WERI-Rb-1 (cell line): ENCODE results near the gene PARM1.

Source experiments
- DNase-seq: peaks from one replicate; pipeline ENCODE4 v3.0.0-alpha.2; 2020
- H3K27ac ChIP-seq: fragments of 250-450 bp; sonication (Bioruptor Pico); 2 replicates; pipeline ENCODE4 v1.5.1; 2020; ENCODE audit warnings: mild to moderate bottlenecking, moderate library complexity
- H3K27me3 ChIP-seq: fragments of 250-450 bp; sonication (Bioruptor Pico); 2 replicates; pipeline ENCODE4 v1.5.1; 2021; ENCODE audit warnings: mild to moderate bottlenecking, low read depth, moderate library complexity; ENCODE audit not compliant: insufficient read depth, severe bottlenecking
- H3K36me3 ChIP-seq: fragments of 250-450 bp; sonication (Bioruptor Pico); 2 replicates; pipeline ENCODE4 v1.5.1; 2020; ENCODE audit warnings: mild to moderate bottlenecking, moderate library complexity
- H3K4me3 ChIP-seq: 2 replicates; pipeline ENCODE4 v1.5.1; 2011; ENCODE audit warnings: low read depth, mild to moderate bottlenecking, control low read depth, low read length
- H3K9me3 ChIP-seq: fragments of 250-450 bp; sonication (Bioruptor Pico); 2 replicates; pipeline ENCODE4 v1.5.1; 2021; ENCODE audit warnings: mild to moderate bottlenecking, moderate library complexity; ENCODE audit not compliant: severe bottlenecking
- TF ChIP-seq, protein P1 (sequence below): IDR thresholded peaks from 2 replicates; pipeline ENCODE4 v1.5.1; 2011; ENCODE audit warnings: low read depth, mild to moderate bottlenecking, control low read depth, inconsistent platforms, low read length

Gene PARM1

DNA sequence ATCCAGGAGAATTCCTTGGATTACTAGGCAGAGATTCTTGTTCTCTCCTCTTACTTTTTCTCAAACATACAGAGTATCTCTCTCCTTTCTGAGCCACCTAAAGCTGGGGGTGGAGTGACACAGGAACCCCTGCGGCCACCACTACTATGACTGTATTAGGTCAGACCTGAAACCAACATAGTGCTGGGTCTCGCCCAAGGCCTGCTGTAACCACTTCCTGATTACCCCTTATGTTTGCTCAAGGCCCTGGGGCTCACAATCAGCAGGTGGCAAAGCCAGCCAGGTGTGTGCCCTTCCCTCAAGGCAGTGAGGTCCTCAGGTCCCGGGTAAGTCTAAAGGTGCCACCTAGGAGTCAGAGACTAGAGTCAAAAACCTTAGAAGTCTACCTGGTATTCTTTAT is 166.4 kb downstream of the PARM1 start:
- no peak overlapping the region for H3K4me3 ChIP-seq
- no peaks in the 10 kb centered on the region for H3K27me3 ChIP-seq
- H3K27ac ChIP-seq = no peak overlapping the region
- TF ChIP-seq, protein P1, sequence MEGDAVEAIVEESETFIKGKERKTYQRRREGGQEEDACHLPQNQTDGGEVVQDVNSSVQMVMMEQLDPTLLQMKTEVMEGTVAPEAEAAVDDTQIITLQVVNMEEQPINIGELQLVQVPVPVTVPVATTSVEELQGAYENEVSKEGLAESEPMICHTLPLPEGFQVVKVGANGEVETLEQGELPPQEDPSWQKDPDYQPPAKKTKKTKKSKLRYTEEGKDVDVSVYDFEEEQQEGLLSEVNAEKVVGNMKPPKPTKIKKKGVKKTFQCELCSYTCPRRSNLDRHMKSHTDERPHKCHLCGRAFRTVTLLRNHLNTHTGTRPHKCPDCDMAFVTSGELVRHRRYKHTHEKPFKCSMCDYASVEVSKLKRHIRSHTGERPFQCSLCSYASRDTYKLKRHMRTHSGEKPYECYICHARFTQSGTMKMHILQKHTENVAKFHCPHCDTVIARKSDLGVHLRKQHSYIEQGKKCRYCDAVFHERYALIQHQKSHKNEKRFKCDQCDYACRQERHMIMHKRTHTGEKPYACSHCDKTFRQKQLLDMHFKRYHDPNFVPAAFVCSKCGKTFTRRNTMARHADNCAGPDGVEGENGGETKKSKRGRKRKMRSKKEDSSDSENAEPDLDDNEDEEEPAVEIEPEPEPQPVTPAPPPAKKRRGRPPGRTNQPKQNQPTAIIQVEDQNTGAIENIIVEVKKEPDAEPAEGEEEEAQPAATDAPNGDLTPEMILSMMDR = no peak
- H3K9me3 ChIP-seq = no peaks in the 10 kb centered on the region
- DNase-seq = no peak
- H3K36me3 ChIP-seq = no peaks in the 10 kb centered on the region
